Uterus (tissue), 2 donors: ENCODE results near the gene TMEM151A.

Experiments
- CTCF ChIP-seq, 4 experiments: fragments of 200-600 bp in 2 of 4; fragments of 450-650 bp in 2 of 4; sonication (generic) in 2 of 4; IDR thresholded peaks; one replicate each; pipeline ENCODE4 v1.5.1; 2016 to 2019; ENCODE audit warnings: antibody characterized with exemption in 4 of 4, mild to moderate bottlenecking in 2 of 4, moderate library complexity in 1 of 4
- POLR2A ChIP-seq, 2 donors: fragments of 450-650 bp; IDR thresholded peaks; one replicate each; pipeline ENCODE4 v1.6.1; 2016; ENCODE audit warnings: antibody characterized with exemption in 2 of 2, mild to moderate bottlenecking in 1 of 2, moderate library complexity in 1 of 2

GRCh38 chr11:66312549-66313320 is 21.0 kb downstream of the TMEM151A start:
- TF ChIP-seq CTCF (IDR thresholded peaks at IDR 0.05): no peak
- TF ChIP-seq POLR2A (IDR thresholded peaks at IDR 0.05): peak; percentile 30 to 58
